PC-9 (cell line): ENCODE measurements around the gene ARHGAP26. TPM values are rescaled to one million over a fixed set of nuclear protein-coding genes. Genes with fewer than 3 reads are reported as not detected.
A peak's percentile ranks its signal among the peaks of the same experiment; 100 is the strongest.

Experiments
- BruUV-seq: library from RNA; stranded (reverse); fragments of 400-500 nt; replicated peaks from 2 replicates; lab custom pipeline; 2021; lab: Mats Ljungman, UMichigan
- CTCF ChIA-PET: fragments of 300-600 bp; sonication (Branson Sonifier 250); formaldehyde crosslinking; loops from one replicate; lab custom pipeline; 2022; ENCODE audit warnings: antibody characterized with exemption; lab: Charles Lee
- POLR2A ChIA-PET: fragments of 300-600 bp; sonication (Branson Sonifier 250); formaldehyde crosslinking; loops from one replicate; lab custom pipeline; 2022; ENCODE audit warnings: antibody characterized with exemption; ENCODE audit not compliant: unreplicated experiment; lab: Charles Lee
- DNase-seq, 2 experiments: peaks; one replicate each; pipeline versions ENCODE4 v3.0.0 to v3.0.0-alpha.2; 2015 to 2022; ENCODE audit warnings: mixed read lengths in 1 of 2
- H2AFZ ChIP-seq: fragments of 200-600 bp; sonication (generic); 2 replicates; pipeline ENCODE4 v1.8.1; 2017; ENCODE audit warnings: antibody characterized with exemption
- H3F3A ChIP-seq: fragments of 200-600 bp; sonication (generic); 2 replicates; pipeline ENCODE4 v1.8.1; 2017; ENCODE audit warnings: antibody characterized with exemption, mild to moderate bottlenecking, low read depth; ENCODE audit not compliant: insufficient read depth
- H3K27ac ChIP-seq: fragments of 200-600 bp; sonication (generic); 2 replicates; pipeline ENCODE4 v1.6.1; 2016; ENCODE audit warnings: mixed run types
- H3K27me3 ChIP-seq: fragments of 200-600 bp; sonication (generic); 2 replicates; pipeline ENCODE4 v1.6.1; 2016; ENCODE audit warnings: low read depth, mixed run types; ENCODE audit not compliant: insufficient read depth
- H3K36me3 ChIP-seq: fragments of 200-600 bp; sonication (generic); 2 replicates; pipeline ENCODE4 v1.6.1; 2016; ENCODE audit warnings: low read depth, mixed run types
- H3K4me1 ChIP-seq: fragments of 200-600 bp; sonication (generic); replicated peaks from 2 replicates; pipeline ENCODE4 v1.6.1; 2016; ENCODE audit warnings: mixed run types; ENCODE audit not compliant: insufficient read depth
- H3K4me2 ChIP-seq: fragments of 200-600 bp; sonication (generic); 2 replicates; pipeline ENCODE4 v1.6.1; 2017; ENCODE audit warnings: mixed run types
- H3K4me3 ChIP-seq: fragments of 200-600 bp; sonication (generic); 2 replicates; pipeline ENCODE4 v1.6.1; 2016; ENCODE audit warnings: mixed run types
- H3K79me2 ChIP-seq: fragments of 200-600 bp; sonication (generic); 2 replicates; pipeline ENCODE4 v1.6.1; 2017; ENCODE audit warnings: low read depth, mixed run types
- H3K9me2 ChIP-seq: fragments of 200-600 bp; sonication (generic); 2 replicates; pipeline ENCODE4 v1.8.1; 2017; ENCODE audit warnings: mild to moderate bottlenecking; ENCODE audit not compliant: insufficient read depth
- H3K9me3 ChIP-seq: fragments of 200-600 bp; sonication (generic); 2 replicates; pipeline ENCODE4 v1.8.1; 2016; ENCODE audit warnings: low read depth; ENCODE audit not compliant: insufficient read depth
- H4K20me1 ChIP-seq: fragments of 200-600 bp; sonication (generic); 2 replicates; pipeline ENCODE4 v1.8.1; 2017; ENCODE audit not compliant: insufficient read depth
- CTCF ChIP-seq: fragments of 200-600 bp; sonication (generic); conservative IDR thresholded peaks from 2 replicates; pipeline ENCODE4 v1.6.1; 2017; ENCODE audit warnings: mixed run types, antibody characterized with exemption, mild to moderate bottlenecking, moderate library complexity
- EZH2 ChIP-seq: fragments of 200-600 bp; sonication (generic); IDR thresholded peaks from 2 replicates; pipeline ENCODE4 v1.8.0; 2017; ENCODE audit warnings: antibody characterized with exemption, low read depth
- intact Hi-C: fragments of 100-400 bp; cut with micrococcal nuclease; formaldehyde crosslinking; loops from one replicate; pipeline ENCODE4 v1.10.0; 2022; ENCODE audit not compliant: unreplicated experiment
- total RNA-seq: library from RNA; stranded (reverse); gene quantifications from 2 replicates; pipeline ENCODE4 v1.2.3, GENCODE V29; 2021

Gene ARHGAP26
- total RNA-seq, 1 experiment from 2014 or later, result 29.7 TPM

GRCh38 chr5:142771666-142772065 lies 1.5 kb downstream of the ARHGAP26 start:
- H3K27me3 ChIP-seq, result no peaks in the 10 kb centered on the region
- ChIA-PET POLR2A (interaction anchor here (0.7 kb wide), 1 partner anchor 46 kb away, joined by 7 read pairs; no protein-coding TSS in a partner anchor), CTCF (interaction anchor here (1.0 to 2.6 kb wide), 3 partner anchors 47 to 96 kb away, joined by 3 to 14 read pairs (median 5); no protein-coding TSS in a partner anchor)
- H3K36me3 ChIP-seq, result no peaks in the 10 kb centered on the region
- peaks cover 3% of the 10 kb centered on the region; the same call in 1 of the 2 replicates for H4K20me1 ChIP-seq
- DNase-seq, result no peak
- H3K9me3 ChIP-seq, result no peaks in the 10 kb centered on the region
- TSS peak; percentile 29 for BruUV-seq
- H3K79me2 ChIP-seq, result peaks cover 50% of the 10 kb centered on the region
- peak overlapping the region; percentile 59 for H3K27ac ChIP-seq
- peak overlapping the region; percentile 71 for H3K4me3 ChIP-seq
- H3K4me2 ChIP-seq, result peak overlapping the region; percentile 93
- peaks cover 3% of the 10 kb centered on the region; the same call in 1 of the 2 replicates for H3F3A ChIP-seq
- peak overlapping the region; percentile 85 for H2AFZ ChIP-seq
- intact Hi-C loops, result loop anchor here (2.0 to 5.0 kb wide), 2 partner anchors 51 to 76 kb away; no protein-coding TSS in a partner anchor
- peaks cover 29% of the 10 kb centered on the region for H3K4me1 ChIP-seq
- no peaks in the 10 kb centered on the region for H3K9me2 ChIP-seq
- TF ChIP-seq CTCF (no peak), EZH2 (no peak)

- peak overlapping the region; percentile 93 for H3K4me2 ChIP-seq
Measured at GRCh38 chr5:142772446-142773293, 2.5 kb downstream of the ARHGAP26 start.

More at GRCh38 chr5:142772446-142773293, 2.5 kb downstream of the ARHGAP26 start:
- Histone ChIP-seq H3K4me3 (peak overlapping the region; percentile 71; the same call in 1 of the 2 replicates), H3K36me3 (no peaks in the 10 kb centered on the region), H2AFZ (no peak overlapping the region), H3K27ac (no peak overlapping the region), H3K27me3 (no peaks in the 10 kb centered on the region), H3K79me2 (peaks cover 59% of the 10 kb centered on the region), H3F3A (peaks cover 3% of the 10 kb centered on the region; the same call in 1 of the 2 replicates), H3K4me1 (peaks cover 29% of the 10 kb centered on the region), H3K9me3 (no peaks in the 10 kb centered on the region), H4K20me1 (peaks cover 3% of the 10 kb centered on the region; the same call in 1 of the 2 replicates), H3K9me2 (no peaks in the 10 kb centered on the region)
- DNase-seq, result peak in 1 of 2 experiments; percentile 57
- ChIA-PET POLR2A (interaction anchor here (0.6 to 0.7 kb wide), 2 partner anchors 75 to 92 kb away, joined by 3 to 4 read pairs; no protein-coding TSS in a partner anchor), CTCF (no interaction called here)
- TF ChIP-seq EZH2, result no peak
- TF ChIP-seq CTCF, result no peak
- no TSS peak for BruUV-seq
- intact Hi-C loops, result loop anchor here (5.0 kb wide), 1 partner anchor 75 kb away; no protein-coding TSS in a partner anchor
